GM19099 (cell line): Measurements from ENCODE around the gene ATG16L2.

Experiments used
- POLR2A ChIP-seq: IDR thresholded peaks from 3 replicates; pipeline ENCODE4 v1.6.1; 2011; ENCODE audit warnings: low read depth; ENCODE audit not compliant: insufficient read length; ENCODE audit errors: extremely low read depth

ATG16L2 gene

GRCh38 chr11:72871119-72871518, 56.9 kb downstream of the ATG16L2 start:
- no peak for TF ChIP-seq POLR2A

GRCh38 chr11:72872012-72872411, 57.8 kb downstream of the ATG16L2 start:
- TF ChIP-seq POLR2A: no peak

GRCh38 chr11:72875736-72876135, 61.5 kb downstream of the ATG16L2 start:
- TF ChIP-seq POLR2A: no peak

- no peak for TF ChIP-seq POLR2A
Observed at GRCh38 chr11:72876147-72876546, 61.9 kb downstream of the ATG16L2 start.
